Erythroblast (primary cell): ENCODE data around the gene BRS3.

Experiments used
- DNase-seq, 2 experiments: peaks; one replicate each; lab custom pipeline; 2025; lab: John Stamatoyannopoulos, UW
- GATA1 ChIP-seq: IDR thresholded peaks from 2 replicates; pipeline ENCODE4 v1.6.1; 2011; ENCODE audit warnings: low read depth, mild to moderate bottlenecking, control low read depth, low read length, moderate library complexity
- POLR2A ChIP-seq: IDR thresholded peaks from 2 replicates; pipeline ENCODE4 v1.6.1; 2011; ENCODE audit warnings: mild to moderate bottlenecking, low read length

BRS3 gene

GRCh38 chrX:136525738-136526606 lies 38.2 kb downstream of the BRS3 start:
- no peak for TF ChIP-seq POLR2A
- TF ChIP-seq GATA1, result no peak
- DNase-seq, result no peak

DNA sequence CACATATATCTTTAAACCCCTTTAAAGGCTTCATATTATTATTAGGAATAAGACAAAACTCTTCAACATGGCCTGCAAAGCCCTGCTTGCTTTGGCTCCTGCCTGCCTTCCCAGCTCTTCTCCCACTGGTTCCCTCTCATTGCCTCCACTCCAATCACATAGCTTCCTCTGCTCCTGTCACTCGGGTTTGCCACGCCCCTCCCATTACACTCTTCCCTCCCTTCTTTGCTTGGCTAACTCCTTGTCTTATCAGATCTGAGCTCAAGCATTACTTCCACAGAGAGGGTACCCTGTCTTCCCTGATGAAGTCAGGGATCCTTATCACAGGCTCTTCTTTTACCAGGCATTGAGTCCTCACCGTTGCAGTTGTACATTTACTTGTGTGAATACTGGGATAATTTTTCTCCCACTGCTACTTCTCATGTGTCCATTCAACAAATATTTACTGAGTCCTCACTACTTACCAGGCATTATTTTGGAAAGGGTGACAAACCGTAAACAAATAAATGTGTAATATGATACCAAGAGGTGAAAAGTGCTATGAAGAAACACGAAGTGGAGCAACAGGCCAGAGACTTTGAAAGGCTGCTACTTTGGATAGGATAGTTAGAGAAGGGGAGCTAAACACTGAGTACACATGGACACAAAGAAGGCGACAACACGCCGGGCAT lies 41.0 kb downstream of the BRS3 start:
- peak in 1 of 2 experiments; percentile 4 for DNase-seq
- TF ChIP-seq POLR2A (no peak), GATA1 (no peak)

GRCh38 chrX:136529795-136530194 lies 42.0 kb downstream of the BRS3 start:
- no peak for TF ChIP-seq GATA1
- no peak for TF ChIP-seq POLR2A
- DNase-seq, result no peak

GRCh38 chrX:136531951-136532350 lies 44.2 kb downstream of the BRS3 start, which contains the start of gene VGLL1:
VGLL1 (plus strand) TSS chrX:136532215; CDS start chrX:136536021, 3,806 bp downstream.
- TF ChIP-seq GATA1 (no peak), POLR2A (no peak)
- DNase-seq, result no peak

GRCh38 chrX:136534131-136534530 lies 46.4 kb downstream of the BRS3 start:
- no peak for DNase-seq
- TF ChIP-seq GATA1, result no peak
- no peak for TF ChIP-seq POLR2A

DNA sequence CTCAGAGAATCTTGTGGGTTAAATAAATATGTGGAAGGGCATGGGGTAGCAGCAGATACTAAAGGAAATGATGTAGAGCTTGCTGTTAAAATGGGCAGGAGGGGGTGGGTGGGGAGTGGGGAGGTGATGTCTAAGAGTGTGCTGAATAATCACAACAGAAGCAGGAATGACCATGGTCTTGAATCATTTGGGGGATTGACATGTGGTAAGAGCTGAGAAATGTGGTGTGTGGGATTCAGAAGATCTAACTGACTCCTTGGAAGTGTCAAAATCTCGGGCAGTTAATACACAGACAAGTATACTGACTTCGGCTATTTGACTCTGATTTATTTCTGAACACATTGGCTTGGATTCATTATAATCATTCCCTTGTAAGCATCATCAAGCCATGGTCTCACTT lies 51.1 kb downstream of the BRS3 start:
- no peak for DNase-seq
- no peak for TF ChIP-seq GATA1
- TF ChIP-seq POLR2A, result no peak

GRCh38 chrX:136540226-136540625 lies 52.5 kb downstream of the BRS3 start:
- TF ChIP-seq GATA1 (no peak), POLR2A (no peak)
- no peak for DNase-seq

- no peak for DNase-seq
- TF ChIP-seq GATA1 (no peak), POLR2A (no peak)
Observed at GRCh38 chrX:136541294-136541693, 53.5 kb downstream of the BRS3 start.

GRCh38 chrX:136542281-136542680 lies 54.5 kb downstream of the BRS3 start:
- TF ChIP-seq GATA1 (no peak), POLR2A (no peak)
- no peak for DNase-seq
